AG04449 (cell line): ENCODE results near the gene SYTL3.

Experiments
- CTCF ChIA-PET: fragments of 350-600 bp; formaldehyde crosslinking; extraction: SDS; loops from one replicate; lab custom pipeline; 2021; ENCODE audit warnings: antibody characterized with exemption; lab: Yijun Ruan, JAX
- POLR2A ChIA-PET: fragments of 400-600, 350-600 bp; formaldehyde crosslinking; extraction: SDS; loops from one replicate; lab custom pipeline; 2020; ENCODE audit warnings: antibody characterized with exemption, inconsistent platforms; lab: Yijun Ruan, JAX
- DNase-seq: peaks from one replicate; pipeline ENCODE4 v3.0.0-alpha.2; 2010; ENCODE audit warnings: low read depth, low spot score
- H3K4me3 ChIP-seq: 2 replicates; pipeline ENCODE4 v1.5.1; 2011; ENCODE audit warnings: low read depth, mild to moderate bottlenecking, control low read depth, low read length
- CTCF ChIP-seq: IDR thresholded peaks from one replicate; pipeline ENCODE4 v1.5.1; 2011; ENCODE audit warnings: mild to moderate bottlenecking, moderate library complexity, low read length, control low read depth, inconsistent platforms; ENCODE audit not compliant: insufficient read depth; ENCODE audit errors: missing control alignments

Gene SYTL3

GRCh38 chr6:158622545-158623190 lies 27.2 kb upstream of the SYTL3 start:
- H3K4me3 ChIP-seq = no peak overlapping the region
- no peak for DNase-seq
- CTCF ChIA-PET = interaction anchor here (1.6 to 8.7 kb wide), 2 partner anchors 10 to 16 kb away, joined by 5 to 53 read pairs; no protein-coding TSS in a partner anchor
- TF ChIP-seq CTCF = no peak
- POLR2A ChIA-PET = no interaction called here

GRCh38 chr6:158624684-158625682 lies 24.9 kb upstream of the SYTL3 start:
- no peak overlapping the region for H3K4me3 ChIP-seq
- no peak for TF ChIP-seq CTCF
- POLR2A ChIA-PET = no interaction called here
- DNase-seq = no peak
- CTCF ChIA-PET = interaction anchor here (1.0 to 8.7 kb wide), 2 partner anchors 18 to 404 kb away, joined by 3 to 53 read pairs; no protein-coding TSS in a partner anchor

DNA sequence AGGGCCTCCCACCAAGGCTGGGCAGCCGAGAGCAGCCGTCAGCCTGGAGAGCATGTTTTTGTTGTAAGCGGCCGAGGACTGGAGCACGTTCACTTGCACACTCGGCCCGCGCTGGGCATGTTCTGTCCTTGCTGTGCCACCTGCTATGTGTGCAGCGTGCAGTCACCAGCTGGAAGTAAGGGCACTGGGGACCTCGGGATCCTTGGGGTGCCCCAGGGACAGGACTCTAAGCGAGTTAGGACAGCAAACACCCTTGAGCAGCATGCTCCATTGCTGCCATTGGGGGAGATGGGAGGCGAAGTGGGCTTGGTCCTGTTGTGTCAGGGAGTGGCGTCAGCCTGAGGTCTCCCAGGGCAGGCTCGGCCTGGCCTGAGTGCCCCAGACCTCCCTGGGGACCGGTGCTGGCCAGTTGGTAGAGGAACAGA lies 24.0 kb upstream of the SYTL3 start:
- DNase-seq = no peak
- H3K4me3 ChIP-seq = no peak overlapping the region
- ChIA-PET POLR2A (no interaction called here), CTCF (interaction anchor here (1.0 kb wide), 1 partner anchor 405 kb away, joined by 3 read pairs; no protein-coding TSS in a partner anchor)
- TF ChIP-seq CTCF = no peak

DNA sequence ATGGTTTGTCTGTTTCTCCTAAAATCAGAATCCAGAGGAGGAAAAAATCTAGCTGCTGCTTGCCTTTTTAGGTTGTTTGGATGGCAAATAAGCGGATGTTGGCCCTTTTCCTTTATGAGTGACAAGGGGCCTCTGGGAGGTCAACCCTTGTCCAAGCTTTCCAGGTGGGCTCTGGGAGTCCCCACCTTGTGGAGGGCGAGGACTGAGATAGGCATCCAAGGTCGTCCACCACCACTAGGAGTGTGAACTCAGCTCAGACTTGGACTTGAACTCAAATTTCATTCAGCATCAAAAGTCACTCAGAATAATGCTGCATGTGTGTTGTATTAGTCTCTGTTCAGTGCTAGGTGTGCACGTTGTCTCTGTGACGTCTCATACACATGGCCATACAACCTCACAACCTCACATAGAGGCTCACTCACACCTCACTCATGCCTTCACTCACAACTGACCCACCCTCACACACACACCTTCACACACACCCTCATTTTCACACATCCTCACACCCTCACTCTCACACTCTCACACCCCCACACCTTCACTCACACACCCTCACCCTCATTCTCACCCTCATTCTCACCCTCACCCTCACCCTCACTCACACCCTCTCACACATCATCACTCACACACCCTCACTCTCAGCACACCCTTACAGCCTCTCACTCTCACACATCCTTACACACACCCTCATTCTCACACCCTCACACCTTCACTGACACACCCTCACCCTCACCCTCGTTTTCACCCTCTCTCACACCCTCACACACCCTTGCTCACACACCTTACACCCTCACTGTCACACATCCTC lies 23.3 kb upstream of the SYTL3 start:
- ChIA-PET CTCF (interaction anchor here (1.0 to 1.1 kb wide), 2 partner anchors 18 to 21 kb away, joined by 3 read pairs; partner anchors contain the start of gene DYNLT1), POLR2A (no interaction called here)
- DNase-seq = no peak
- no peak overlapping the region for H3K4me3 ChIP-seq
- TF ChIP-seq CTCF = no peak

GRCh38 chr6:158627168-158627939 lies 22.5 kb upstream of the SYTL3 start:
- POLR2A ChIA-PET = interaction anchor here (0.6 kb wide), 1 partner anchor 19 kb away, joined by 4 read pairs; no protein-coding TSS in a partner anchor
- DNase-seq = no peak
- H3K4me3 ChIP-seq = no peak overlapping the region
- TF ChIP-seq CTCF = no peak
- CTCF ChIA-PET = interaction anchor here (1.0 to 1.7 kb wide), 3 partner anchors 17 to 63 kb away, joined by 3 to 8 read pairs (median 3); partner anchors contain the start of gene DYNLT1
